HEK293 (cell line): ENCODE data around the gene DMD.

Experiments used
- CTCF ChIP-seq: fragments of 450-650 bp; formaldehyde crosslinking; IDR thresholded peaks from 2 replicates; pipeline ENCODE4 v1.5.1; 2016; ENCODE audit warnings: missing biosample characterization, missing genetic modification characterization
- OSR2 ChIP-seq: fragments of 450-650 bp; formaldehyde crosslinking; IDR thresholded peaks from 2 replicates; pipeline ENCODE4 v1.5.1; 2016; ENCODE audit warnings: missing biosample characterization, missing genetic modification characterization
- ZBTB17 ChIP-seq: fragments of 450-650 bp; formaldehyde crosslinking; IDR thresholded peaks from 2 replicates; pipeline ENCODE4 v1.5.1; 2016; ENCODE audit warnings: missing biosample characterization, missing genetic modification characterization
- ZNF24 ChIP-seq: fragments of 450-650 bp; formaldehyde crosslinking; IDR thresholded peaks from 2 replicates; pipeline ENCODE4 v1.5.1; 2016; ENCODE audit warnings: missing biosample characterization, missing genetic modification characterization
- ZNF248 ChIP-seq: fragments of 450-650 bp; formaldehyde crosslinking; IDR thresholded peaks from 2 replicates; pipeline ENCODE4 v1.5.1; 2017; ENCODE audit warnings: missing biosample characterization, missing genetic modification characterization
- ZNF335 ChIP-seq: fragments of 450-650 bp; formaldehyde crosslinking; conservative IDR thresholded peaks from 2 replicates; pipeline ENCODE4 v1.5.1; 2016; ENCODE audit warnings: missing biosample characterization, missing genetic modification characterization

GRCh38 chrX:33149580-33149979 is 61.8 kb downstream of the DMD start:
- TF ChIP-seq ZNF24 (tag by site-specific recombination) (no peak), OSR2 (tag by site-specific recombination) (no peak), ZBTB17 (tag by site-specific recombination) (no peak), CTCF (tag by site-specific recombination) (no peak), ZNF335 (tag by site-specific recombination) (no peak), ZNF248 (no peak)
